SK-N-SH (cell line): ENCODE data around the gene YKT6. TPM values are rescaled to one million over a fixed set of nuclear protein-coding genes. Genes with fewer than 3 reads are reported as not detected.

Experiments used
- CTCF ChIA-PET: fragments of 300-600, 350-600 bp; formaldehyde crosslinking; extraction: SDS; loops from one replicate; lab custom pipeline; 2021; lab: Yijun Ruan, JAX
- POLR2A ChIA-PET: fragments of 350-600 bp; sonication (Branson Sonifier 250); formaldehyde crosslinking; extraction: SDS; loops from one replicate; lab custom pipeline; 2020; ENCODE audit warnings: antibody characterized with exemption, inconsistent platforms; lab: Yijun Ruan, JAX
- DNase-seq: peaks from one replicate; pipeline ENCODE4 v3.0.0; 2012
- H2AFZ ChIP-seq: fragments of 200-600 bp; sonication (generic); 2 replicates; pipeline ENCODE4 v1.8.1; 2016; ENCODE audit warnings: antibody characterized with exemption, mild to moderate bottlenecking, low read depth
- H3F3A ChIP-seq: fragments of 200-600 bp; sonication (generic); replicated peaks from 2 replicates; pipeline ENCODE3; 2016; ENCODE audit warnings: antibody characterized with exemption, mild to moderate bottlenecking; ENCODE audit not compliant: insufficient read depth
- H3K27ac ChIP-seq, 2 experiments: fragments of 200-500 bp in 1 of 2; fragments of 200-600 bp in 1 of 2; sonication (Bioruptor generic) in 1 of 2; sonication (generic), shearing (Covaris generic) in 1 of 2; 2 replicates each; pipeline versions ENCODE4 v1.5.1 to v1.6.1; 2014 to 2016; ENCODE audit warnings: low read depth in 2 of 2, inconsistent platforms in 1 of 2, low read length in 1 of 2, mild to moderate bottlenecking in 1 of 2, mixed read lengths in 1 of 2
- H3K27me3 ChIP-seq: fragments of 200-600 bp; sonication (generic), shearing (Covaris generic); 2 replicates; pipeline ENCODE4 v1.6.1; 2016; ENCODE audit warnings: mixed run types; ENCODE audit not compliant: insufficient read depth
- H3K36me3 ChIP-seq, 2 experiments: fragments of 200-500 bp in 1 of 2; fragments of 200-600 bp in 1 of 2; sonication (Bioruptor generic) in 1 of 2; sonication (generic) in 1 of 2; replicated peaks in 1 of 2; 2 replicates each; pipeline versions ENCODE3 to v1.5.1; 2014 to 2016; ENCODE audit warnings: low read length in 1 of 2, mild to moderate bottlenecking in 1 of 2; ENCODE audit not compliant: insufficient read depth in 2 of 2, control insufficient read depth in 1 of 2
- H3K4me1 ChIP-seq, 2 experiments: fragments of 200-500 bp in 1 of 2; fragments of 200-600 bp in 1 of 2; sonication (Bioruptor generic) in 1 of 2; sonication (generic), shearing (Covaris generic) in 1 of 2; 2 replicates each; pipeline versions ENCODE4 v1.5.1 to v1.6.1; 2014 to 2016; ENCODE audit warnings: low read depth in 1 of 2, low read length in 1 of 2, mixed run types in 1 of 2; ENCODE audit not compliant: insufficient read depth in 2 of 2, control insufficient read depth in 1 of 2
- H3K4me2 ChIP-seq: fragments of 200-600 bp; sonication (generic), shearing (Covaris generic); 2 replicates; pipeline ENCODE4 v1.6.1; 2017; ENCODE audit warnings: mixed run types
- H3K4me3 ChIP-seq, 2 experiments: fragments of 200-500 bp in 1 of 2; fragments of 200-600 bp in 1 of 2; sonication (Bioruptor generic) in 1 of 2; sonication (generic), shearing (Covaris generic) in 1 of 2; 2 replicates each; pipeline versions ENCODE4 v1.5.1 to v1.8.1; 2014 to 2016; ENCODE audit warnings: low read depth in 2 of 2, inconsistent platforms in 1 of 2, low read length in 1 of 2, mild to moderate bottlenecking in 1 of 2, mixed read lengths in 1 of 2, moderate library complexity in 1 of 2
- H3K79me2 ChIP-seq: fragments of 200-600 bp; sonication (generic); 2 replicates; pipeline ENCODE4 v1.8.1; 2017; ENCODE audit warnings: mild to moderate bottlenecking; ENCODE audit not compliant: insufficient read depth
- H3K9ac ChIP-seq: fragments of 200-600 bp; sonication (generic); 2 replicates; pipeline ENCODE4 v1.6.1; 2017; ENCODE audit warnings: mixed run types
- H3K9me2 ChIP-seq: fragments of 200-600 bp; sonication (generic); 2 replicates; pipeline ENCODE4 v1.6.1; 2017; ENCODE audit warnings: mixed run types
- H3K9me3 ChIP-seq: fragments of 200-600 bp; sonication (generic); 2 replicates; pipeline ENCODE4 v1.6.1; 2017; ENCODE audit warnings: mixed run types, mild to moderate bottlenecking, moderate library complexity
- H4K20me1 ChIP-seq: fragments of 200-600 bp; sonication (generic); 2 replicates; pipeline ENCODE4 v1.6.1; 2017; ENCODE audit warnings: mild to moderate bottlenecking, mixed run types; ENCODE audit not compliant: insufficient read depth
- ELF1 ChIP-seq: IDR thresholded peaks from 2 replicates; pipeline ENCODE4 v1.4.0; 2012
- FOSL2 ChIP-seq: IDR thresholded peaks from 2 replicates; pipeline ENCODE4 v1.4.0; 2012; ENCODE audit warnings: low read depth, mild to moderate bottlenecking, moderate library complexity, borderline replicate concordance
- FOXM1 ChIP-seq: IDR thresholded peaks from 2 replicates; pipeline ENCODE4 v1.4.0; 2012; ENCODE audit warnings: low read depth, mild to moderate bottlenecking
- GATA2 ChIP-seq: sonication (generic); formaldehyde crosslinking; IDR thresholded peaks from 2 replicates; pipeline ENCODE4 v1.5.0; 2020; ENCODE audit warnings: mild to moderate bottlenecking, missing genetic modification reagents
- JUND ChIP-seq: IDR thresholded peaks from 2 replicates; pipeline ENCODE4 v1.4.0; 2012
- MEF2A ChIP-seq: IDR thresholded peaks from 2 replicates; pipeline ENCODE4 v1.4.0; 2012; ENCODE audit warnings: low read depth, borderline replicate concordance
- MXI1 ChIP-seq: IDR thresholded peaks from 2 replicates; pipeline ENCODE4 v1.6.1; 2012; ENCODE audit warnings: mild to moderate bottlenecking, low read depth, low read length, improper control_type of control experiment
- NFIC ChIP-seq: IDR thresholded peaks from 2 replicates; pipeline ENCODE4 v1.4.0; 2012; ENCODE audit warnings: borderline replicate concordance
- RAD21 ChIP-seq: IDR thresholded peaks from 2 replicates; pipeline ENCODE4 v1.6.1; 2012; ENCODE audit warnings: mild to moderate bottlenecking, low read length
- RCOR1 ChIP-seq: fragments of 150-350 bp; IDR thresholded peaks from 2 replicates; pipeline ENCODE4 v1.6.1; 2017; ENCODE audit warnings: antibody characterized with exemption, low read length
- RXRA ChIP-seq: IDR thresholded peaks from 2 replicates; pipeline ENCODE4 v1.4.0; 2012; ENCODE audit warnings: low read depth, mild to moderate bottlenecking, borderline replicate concordance
- SIN3A ChIP-seq: IDR thresholded peaks from 2 replicates; pipeline ENCODE4 v1.6.1; 2012; ENCODE audit warnings: low read depth, mild to moderate bottlenecking, low read length, moderate library complexity, borderline replicate concordance
- SMC3 ChIP-seq: IDR thresholded peaks from 2 replicates; pipeline ENCODE4 v1.6.1; 2012; ENCODE audit warnings: low read depth, low read length, improper control_type of control experiment
- TAF1 ChIP-seq: IDR thresholded peaks from 2 replicates; pipeline ENCODE4 v1.6.1; 2012; ENCODE audit warnings: low read depth, mild to moderate bottlenecking, low read length, moderate library complexity, borderline replicate concordance
- TCF12 ChIP-seq: IDR thresholded peaks from 2 replicates; pipeline ENCODE4 v1.4.0; 2012
- YY1 ChIP-seq: IDR thresholded peaks from 2 replicates; pipeline ENCODE4 v1.4.0; 2012; ENCODE audit warnings: low read depth, mild to moderate bottlenecking
- WGBS: methylation state at CpG from one replicate; pipeline ENCODE4 v1.1.6; 2017; ENCODE audit warnings: low lambda C conversion rate; 5-methylcytosine and 5-hydroxymethylcytosine counted together
- polyA plus RNA-seq, 3 experiments: library from polyadenylated mRNA; depleted of rRNA; stranded (reverse); fragments of >200 nt; gene quantifications; 2 replicates each; pipeline ENCODE4 v1.2.3, GENCODE V29; 2012
- TF ChIP-seq, protein P1 (sequence below): IDR thresholded peaks from 2 replicates; pipeline ENCODE4; 2012
- TF ChIP-seq, protein P2 (sequence below): fragments of 150-350 bp; IDR thresholded peaks from 2 replicates; pipeline ENCODE4 v1.6.1; 2017; ENCODE audit warnings: antibody characterized with exemption, low read length, low read depth, borderline replicate concordance
- TF ChIP-seq, protein P3 (sequence below): IDR thresholded peaks from 2 replicates; pipeline ENCODE4 v1.4.0; 2012; ENCODE audit warnings: low read depth, borderline replicate concordance
- TF ChIP-seq, protein P4 (sequence below): fragments of 200-600 bp; sonication (generic); IDR thresholded peaks from 2 replicates; pipeline ENCODE4 v1.6.1; 2017; ENCODE audit warnings: antibody characterized with exemption, mild to moderate bottlenecking, moderate library complexity

The YKT6 gene
- polyA plus RNA-seq, 1 of the 3 experiments (the other 2 are of a cell fraction), result 170 TPM

DNA sequence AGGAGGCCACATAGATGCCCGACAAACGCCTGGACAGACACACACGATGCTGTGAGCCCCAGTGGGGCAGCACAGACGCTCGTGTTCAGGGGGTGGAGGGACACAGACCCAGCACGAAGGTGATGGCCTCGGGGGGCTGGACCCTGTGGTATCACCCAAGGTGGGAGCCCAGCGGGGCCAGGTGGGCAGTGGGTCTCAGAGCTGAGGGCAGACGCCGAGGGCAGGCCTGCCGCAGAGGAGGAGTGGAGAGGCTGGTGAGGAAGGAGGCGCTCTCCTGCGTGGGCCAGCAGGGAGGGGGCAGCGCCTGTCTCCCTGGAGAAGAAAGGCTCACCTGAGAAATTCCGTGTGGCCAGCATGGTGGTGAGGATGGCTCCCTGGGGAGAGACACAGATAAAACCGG is 39.6 kb downstream of the YKT6 start:
- H2AFZ ChIP-seq, result no peak overlapping the region
- H3K79me2 ChIP-seq, result no peaks in the 10 kb centered on the region
- 52% methylated on average over 16 of the region's 16 CpGs for WGBS
- peaks cover 0 to 39% of the 10 kb centered on the region in 2 experiments; a peak in 1 of 4 replicates for H3K4me1 ChIP-seq
- ChIA-PET CTCF (interaction anchor here (0.6 to 5.9 kb wide), 64 partner anchors 8 to 895 kb away, joined by 3 to 101 read pairs (median 6); partner anchors contain the start of gene NUDCD3), POLR2A (interaction anchor here (0.7 kb wide), 1 partner anchor 250 kb away, joined by 4 read pairs; the partner anchor contains the start of gene NUDCD3)
- no peaks in the 10 kb centered on the region for H3F3A ChIP-seq
- H3K9me3 ChIP-seq, result no peaks in the 10 kb centered on the region
- H3K9ac ChIP-seq, result no peak overlapping the region
- H3K4me2 ChIP-seq, result no peak overlapping the region
- no peaks in the 10 kb centered on the region for H3K36me3 ChIP-seq
- no peak for DNase-seq
- no peaks in the 10 kb centered on the region for H3K27me3 ChIP-seq
- H4K20me1 ChIP-seq, result no peaks in the 10 kb centered on the region
- H3K27ac ChIP-seq, result no peak overlapping the region
- TF ChIP-seq TCF12 (no peak), NFIC (no peak), GATA2 (no peak), FOXM1 (no peak), TAF1 (no peak), SMC3 (no peak), SIN3A (no peak), RAD21 (no peak)
- TF ChIP-seq, protein P1, sequence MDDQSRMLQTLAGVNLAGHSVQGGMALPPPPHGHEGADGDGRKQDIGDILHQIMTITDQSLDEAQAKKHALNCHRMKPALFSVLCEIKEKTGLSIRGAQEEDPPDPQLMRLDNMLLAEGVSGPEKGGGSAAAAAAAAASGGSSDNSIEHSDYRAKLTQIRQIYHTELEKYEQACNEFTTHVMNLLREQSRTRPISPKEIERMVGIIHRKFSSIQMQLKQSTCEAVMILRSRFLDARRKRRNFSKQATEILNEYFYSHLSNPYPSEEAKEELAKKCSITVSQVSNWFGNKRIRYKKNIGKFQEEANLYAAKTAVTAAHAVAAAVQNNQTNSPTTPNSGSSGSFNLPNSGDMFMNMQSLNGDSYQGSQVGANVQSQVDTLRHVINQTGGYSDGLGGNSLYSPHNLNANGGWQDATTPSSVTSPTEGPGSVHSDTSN, result no peak
- TF ChIP-seq, protein P2, sequence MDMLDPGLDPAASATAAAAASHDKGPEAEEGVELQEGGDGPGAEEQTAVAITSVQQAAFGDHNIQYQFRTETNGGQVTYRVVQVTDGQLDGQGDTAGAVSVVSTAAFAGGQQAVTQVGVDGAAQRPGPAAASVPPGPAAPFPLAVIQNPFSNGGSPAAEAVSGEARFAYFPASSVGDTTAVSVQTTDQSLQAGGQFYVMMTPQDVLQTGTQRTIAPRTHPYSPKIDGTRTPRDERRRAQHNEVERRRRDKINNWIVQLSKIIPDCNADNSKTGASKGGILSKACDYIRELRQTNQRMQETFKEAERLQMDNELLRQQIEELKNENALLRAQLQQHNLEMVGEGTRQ, result no peak
- TF ChIP-seq, protein P3, sequence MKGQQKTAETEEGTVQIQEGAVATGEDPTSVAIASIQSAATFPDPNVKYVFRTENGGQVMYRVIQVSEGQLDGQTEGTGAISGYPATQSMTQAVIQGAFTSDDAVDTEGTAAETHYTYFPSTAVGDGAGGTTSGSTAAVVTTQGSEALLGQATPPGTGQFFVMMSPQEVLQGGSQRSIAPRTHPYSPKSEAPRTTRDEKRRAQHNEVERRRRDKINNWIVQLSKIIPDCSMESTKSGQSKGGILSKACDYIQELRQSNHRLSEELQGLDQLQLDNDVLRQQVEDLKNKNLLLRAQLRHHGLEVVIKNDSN, result no peak
- H3K4me3 ChIP-seq, result no peak overlapping the region
- no peaks in the 10 kb centered on the region for H3K9me2 ChIP-seq

DNA sequence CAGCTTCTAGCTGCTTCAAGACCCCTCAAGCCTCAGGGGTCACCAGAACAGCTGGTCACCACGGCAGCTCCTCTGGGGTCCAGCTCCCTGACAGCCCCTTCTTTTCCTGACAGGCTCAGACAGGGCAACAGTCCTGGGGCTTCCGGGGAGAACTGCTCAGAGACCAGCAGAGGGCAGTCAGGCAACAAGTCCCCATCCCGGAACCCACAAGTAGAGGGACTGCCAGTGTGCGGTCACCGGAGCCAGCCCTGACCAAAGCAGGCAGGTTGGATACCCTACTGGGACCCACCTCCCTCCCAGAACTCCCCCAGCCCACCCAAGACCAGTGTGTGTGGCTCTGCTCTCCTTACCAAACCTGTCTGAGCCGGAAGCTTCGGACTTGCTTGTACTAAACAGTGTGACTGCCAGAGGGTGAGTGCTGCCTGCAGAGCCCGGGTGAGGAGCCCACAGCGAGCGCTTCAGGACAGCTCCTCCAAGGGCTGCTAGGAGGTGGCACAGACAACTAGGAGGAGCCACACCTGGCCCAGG is 40.3 kb downstream of the YKT6 start:
- Histone ChIP-seq H3F3A (no peaks in the 10 kb centered on the region), H2AFZ (peak overlapping the region; percentile 44; the same call in 1 of the 2 replicates), H3K9me2 (no peaks in the 10 kb centered on the region), H3K36me3 (no peaks in the 10 kb centered on the region), H3K27ac (no peak overlapping the region), H3K9me3 (no peaks in the 10 kb centered on the region), H3K4me1 (peaks cover 0 to 32% of the 10 kb centered on the region in 2 experiments; a peak in 1 of 4 replicates), H4K20me1 (no peaks in the 10 kb centered on the region), H3K9ac (no peak overlapping the region), H3K4me2 (no peak overlapping the region; the same call in 1 of the 2 replicates), H3K79me2 (no peaks in the 10 kb centered on the region), H3K4me3 (no peak overlapping the region), H3K27me3 (no peaks in the 10 kb centered on the region)
- ChIA-PET POLR2A (interaction anchor here (0.5 to 0.7 kb wide), 2 partner anchors 242 to 250 kb away, joined by 3 to 4 read pairs; partner anchors contain the start of gene NUDCD3), CTCF (interaction anchor here (0.6 to 5.9 kb wide), 78 partner anchors 8 to 894 kb away, joined by 3 to 101 read pairs (median 5); partner anchors contain the start of gene NUDCD3)
- WGBS, result 43% methylated on average over 8 of the region's 10 CpGs
- DNase-seq, result peak; percentile 96
- TF ChIP-seq RCOR1 (0 out of 2 replicates have a peak, but pooled peaks have one; percentile 40), FOXM1 (no peak), TCF12 (no peak), MXI1 (peak; percentile 30; the same call in 1 of the 2 replicates), JUND (no peak), YY1 (no peak), FOSL2 (no peak), ELF1 (peak; percentile 84), SMC3 (peak; percentile 95), RXRA (no peak), MEF2A (no peak), TAF1 (no peak)
- TF ChIP-seq, protein P1, result no peak
- TF ChIP-seq, protein P2, result no peak
- TF ChIP-seq, protein P4, sequence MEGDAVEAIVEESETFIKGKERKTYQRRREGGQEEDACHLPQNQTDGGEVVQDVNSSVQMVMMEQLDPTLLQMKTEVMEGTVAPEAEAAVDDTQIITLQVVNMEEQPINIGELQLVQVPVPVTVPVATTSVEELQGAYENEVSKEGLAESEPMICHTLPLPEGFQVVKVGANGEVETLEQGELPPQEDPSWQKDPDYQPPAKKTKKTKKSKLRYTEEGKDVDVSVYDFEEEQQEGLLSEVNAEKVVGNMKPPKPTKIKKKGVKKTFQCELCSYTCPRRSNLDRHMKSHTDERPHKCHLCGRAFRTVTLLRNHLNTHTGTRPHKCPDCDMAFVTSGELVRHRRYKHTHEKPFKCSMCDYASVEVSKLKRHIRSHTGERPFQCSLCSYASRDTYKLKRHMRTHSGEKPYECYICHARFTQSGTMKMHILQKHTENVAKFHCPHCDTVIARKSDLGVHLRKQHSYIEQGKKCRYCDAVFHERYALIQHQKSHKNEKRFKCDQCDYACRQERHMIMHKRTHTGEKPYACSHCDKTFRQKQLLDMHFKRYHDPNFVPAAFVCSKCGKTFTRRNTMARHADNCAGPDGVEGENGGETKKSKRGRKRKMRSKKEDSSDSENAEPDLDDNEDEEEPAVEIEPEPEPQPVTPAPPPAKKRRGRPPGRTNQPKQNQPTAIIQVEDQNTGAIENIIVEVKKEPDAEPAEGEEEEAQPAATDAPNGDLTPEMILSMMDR, result peak; percentile 92
